Measurements from ENCODE around the gene ENPP7.

Gene ENPP7

DNA sequence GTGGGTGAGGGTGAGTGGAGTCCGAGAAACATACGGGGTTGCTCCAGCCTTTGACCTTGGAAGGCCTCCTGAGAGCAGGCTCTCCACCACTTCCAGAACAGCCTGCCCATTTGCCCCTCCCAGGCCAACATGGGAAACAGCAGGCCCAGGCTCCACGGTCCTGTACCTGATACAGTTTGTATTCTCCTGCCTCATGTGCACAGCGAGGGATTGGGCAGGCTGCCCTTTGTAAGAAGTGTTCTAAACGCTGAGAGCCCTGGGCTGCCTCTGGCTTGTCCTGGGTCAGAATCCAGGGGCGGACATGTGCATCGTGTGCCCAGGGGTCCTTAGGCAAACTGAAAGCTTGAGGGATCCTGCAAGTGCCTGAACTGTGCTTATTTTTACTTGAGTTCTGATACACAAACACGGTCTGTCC lies 43.8 kb downstream of the ENPP7 start:
- Histone ChIP-seq H2AFZ (ENCODE audit: low read depth, low read length, severe bottlenecking) (no peak overlapping the region), H3K4me2 (ENCODE audit: low read depth, low read length, poor library complexity, severe bottlenecking) (no peak overlapping the region), H4K20me1 (ENCODE audit: low read depth, low read length) (no peaks in the 10 kb centered on the region), H3K9ac (ENCODE audit: low read length) (no peak overlapping the region), H3K79me2 (ENCODE audit: insufficient read depth, low read length) (peaks cover 7% of the 10 kb centered on the region; the same call in 1 of the 2 replicates), H3K9me3 (ENCODE audit: insufficient read depth, low read length) (no peaks in the 10 kb centered on the region), H3K27ac (ENCODE audit: low read depth, low read length) (no peak overlapping the region), H3K36me3 (ENCODE audit: low read length) (no peaks in the 10 kb centered on the region), H3K9me2 (replicated peaks; ENCODE audit: insufficient read depth, low read length) (no peaks in the 10 kb centered on the region), H3K4me3 (ENCODE audit: insufficient read depth, low read length, poor library complexity, severe bottlenecking) (no peak overlapping the region), H3K27me3 (ENCODE audit: low read length) (no peaks in the 10 kb centered on the region), H3F3A (ENCODE audit: insufficient read depth) (peaks cover 6% of the 10 kb centered on the region)
- no peak for TF ChIP-seq EZH2phosphoT487 (conservative IDR thresholded peaks at IDR 0.05; ENCODE audit: low read length)
- TF ChIP-seq, protein P1, sequence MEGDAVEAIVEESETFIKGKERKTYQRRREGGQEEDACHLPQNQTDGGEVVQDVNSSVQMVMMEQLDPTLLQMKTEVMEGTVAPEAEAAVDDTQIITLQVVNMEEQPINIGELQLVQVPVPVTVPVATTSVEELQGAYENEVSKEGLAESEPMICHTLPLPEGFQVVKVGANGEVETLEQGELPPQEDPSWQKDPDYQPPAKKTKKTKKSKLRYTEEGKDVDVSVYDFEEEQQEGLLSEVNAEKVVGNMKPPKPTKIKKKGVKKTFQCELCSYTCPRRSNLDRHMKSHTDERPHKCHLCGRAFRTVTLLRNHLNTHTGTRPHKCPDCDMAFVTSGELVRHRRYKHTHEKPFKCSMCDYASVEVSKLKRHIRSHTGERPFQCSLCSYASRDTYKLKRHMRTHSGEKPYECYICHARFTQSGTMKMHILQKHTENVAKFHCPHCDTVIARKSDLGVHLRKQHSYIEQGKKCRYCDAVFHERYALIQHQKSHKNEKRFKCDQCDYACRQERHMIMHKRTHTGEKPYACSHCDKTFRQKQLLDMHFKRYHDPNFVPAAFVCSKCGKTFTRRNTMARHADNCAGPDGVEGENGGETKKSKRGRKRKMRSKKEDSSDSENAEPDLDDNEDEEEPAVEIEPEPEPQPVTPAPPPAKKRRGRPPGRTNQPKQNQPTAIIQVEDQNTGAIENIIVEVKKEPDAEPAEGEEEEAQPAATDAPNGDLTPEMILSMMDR (IDR thresholded peaks at IDR 0.05; ENCODE audit: insufficient read depth, low read length, poor library complexity, severe bottlenecking) = no peak

DNA sequence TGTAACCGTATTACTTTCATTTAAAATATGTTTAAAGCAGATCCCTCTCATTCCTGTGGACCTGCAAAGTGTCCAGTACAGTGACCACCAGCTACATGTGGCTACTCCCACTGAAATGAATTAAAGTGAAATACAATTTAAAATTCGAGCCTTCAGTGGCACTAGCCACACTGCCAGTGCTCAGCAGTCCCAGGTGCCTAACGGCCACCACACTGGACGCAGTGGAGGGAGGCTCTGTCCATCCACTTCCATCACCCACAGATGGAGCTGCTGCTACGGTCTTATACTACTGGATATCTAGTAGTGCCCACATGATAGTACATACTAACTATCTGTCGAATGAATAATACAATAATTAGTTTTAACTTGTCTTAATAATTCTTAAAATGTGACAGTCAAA lies 44.9 kb downstream of the ENPP7 start:
- Histone ChIP-seq H3K4me2 (ENCODE audit: low read depth, low read length, poor library complexity, severe bottlenecking) (no peak overlapping the region), H3K79me2 (ENCODE audit: insufficient read depth, low read length) (peaks cover 9% of the 10 kb centered on the region; the same call in 1 of the 2 replicates), H3F3A (ENCODE audit: insufficient read depth) (peaks cover 6% of the 10 kb centered on the region), H2AFZ (ENCODE audit: low read depth, low read length, severe bottlenecking) (no peak overlapping the region), H3K27me3 (ENCODE audit: low read length) (no peaks in the 10 kb centered on the region), H3K4me3 (ENCODE audit: insufficient read depth, low read length, poor library complexity, severe bottlenecking) (no peak overlapping the region), H4K20me1 (ENCODE audit: low read depth, low read length) (no peaks in the 10 kb centered on the region), H3K27ac (ENCODE audit: low read depth, low read length) (no peak overlapping the region), H3K9ac (ENCODE audit: low read length) (no peak overlapping the region), H3K36me3 (ENCODE audit: low read length) (no peaks in the 10 kb centered on the region), H3K9me3 (ENCODE audit: insufficient read depth, low read length) (no peaks in the 10 kb centered on the region), H3K9me2 (replicated peaks; ENCODE audit: insufficient read depth, low read length) (no peaks in the 10 kb centered on the region)
- TF ChIP-seq EZH2phosphoT487 (conservative IDR thresholded peaks at IDR 0.05; ENCODE audit: low read length) = no peak
- TF ChIP-seq, protein P1 (IDR thresholded peaks at IDR 0.05; ENCODE audit: insufficient read depth, low read length, poor library complexity, severe bottlenecking) = no peak

DNA sequence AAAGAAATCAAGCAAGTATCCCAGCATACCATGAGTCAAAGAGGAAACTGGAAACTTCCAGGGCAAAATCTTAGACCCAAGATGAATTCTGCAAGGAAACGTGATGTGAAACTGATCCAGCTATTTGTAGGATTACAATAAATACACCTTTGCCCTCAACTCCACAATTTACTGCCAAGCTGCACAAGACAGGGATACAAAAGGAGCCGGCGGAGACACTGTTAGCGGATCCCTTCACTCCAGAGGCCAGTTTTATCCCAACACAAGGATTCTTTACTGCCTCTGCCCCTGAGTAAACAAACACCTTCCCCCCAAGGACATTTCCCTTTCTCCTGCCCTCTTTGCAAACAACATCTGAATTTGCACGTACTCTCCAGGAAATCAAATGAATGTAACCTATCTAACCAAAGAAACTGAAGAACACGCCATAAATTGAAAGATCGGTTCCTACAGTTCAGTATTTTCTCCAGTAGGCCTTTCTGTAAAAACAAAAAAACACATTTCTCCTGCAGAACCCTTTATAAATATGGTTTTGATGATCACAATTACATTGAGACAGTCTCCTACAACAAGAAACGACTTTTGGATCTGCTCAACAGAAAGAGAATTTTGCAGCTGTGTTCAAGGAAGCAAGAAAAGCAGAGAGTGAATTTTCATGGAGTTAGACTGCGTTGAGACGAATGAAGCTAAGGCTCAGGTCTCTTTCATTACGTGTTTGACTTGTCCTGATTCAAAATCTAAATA lies 45.8 kb downstream of the ENPP7 start:
- no peaks in the 10 kb centered on the region for H3K9me2 ChIP-seq (replicated peaks; ENCODE audit: insufficient read depth, low read length)
- no peak overlapping the region for H3K4me2 ChIP-seq (ENCODE audit: low read depth, low read length, poor library complexity, severe bottlenecking)
- TF ChIP-seq, protein P1 (IDR thresholded peaks at IDR 0.05; ENCODE audit: insufficient read depth, low read length, poor library complexity, severe bottlenecking) = no peak
- no peak for TF ChIP-seq EZH2phosphoT487 (conservative IDR thresholded peaks at IDR 0.05; ENCODE audit: low read length)
- H3K9ac ChIP-seq (ENCODE audit: low read length) = no peak overlapping the region
- no peak overlapping the region for H3K4me3 ChIP-seq (ENCODE audit: insufficient read depth, low read length, poor library complexity, severe bottlenecking)
- H4K20me1 ChIP-seq (ENCODE audit: low read depth, low read length) = no peaks in the 10 kb centered on the region
- no peak overlapping the region for H3K27ac ChIP-seq (ENCODE audit: low read depth, low read length)
- peaks cover 9% of the 10 kb centered on the region; the same call in 1 of the 2 replicates for H3K79me2 ChIP-seq (ENCODE audit: insufficient read depth, low read length)
- H3K36me3 ChIP-seq (ENCODE audit: low read length) = no peaks in the 10 kb centered on the region
- H2AFZ ChIP-seq (ENCODE audit: low read depth, low read length, severe bottlenecking) = no peak overlapping the region
- H3K27me3 ChIP-seq (ENCODE audit: low read length) = no peaks in the 10 kb centered on the region
- H3F3A ChIP-seq (ENCODE audit: insufficient read depth) = peaks cover 6% of the 10 kb centered on the region
- no peaks in the 10 kb centered on the region for H3K9me3 ChIP-seq (ENCODE audit: insufficient read depth, low read length)
